HG03439 (cell line): ENCODE measurements around the gene KCNAB2.

Experiments used
- ATAC-seq: cut with Tn5 transposase; IDR thresholded peaks from one replicate; pipeline ENCODE4 v1.9.1; 2021; ENCODE audit warnings: mild to moderate bottlenecking, moderate library complexity; ENCODE audit not compliant: unreplicated experiment

Gene KCNAB2

GRCh38 chr1:6124746-6125365, 79.2 kb downstream of the KCNAB2 start:
- ATAC-seq = no peak

DNA sequence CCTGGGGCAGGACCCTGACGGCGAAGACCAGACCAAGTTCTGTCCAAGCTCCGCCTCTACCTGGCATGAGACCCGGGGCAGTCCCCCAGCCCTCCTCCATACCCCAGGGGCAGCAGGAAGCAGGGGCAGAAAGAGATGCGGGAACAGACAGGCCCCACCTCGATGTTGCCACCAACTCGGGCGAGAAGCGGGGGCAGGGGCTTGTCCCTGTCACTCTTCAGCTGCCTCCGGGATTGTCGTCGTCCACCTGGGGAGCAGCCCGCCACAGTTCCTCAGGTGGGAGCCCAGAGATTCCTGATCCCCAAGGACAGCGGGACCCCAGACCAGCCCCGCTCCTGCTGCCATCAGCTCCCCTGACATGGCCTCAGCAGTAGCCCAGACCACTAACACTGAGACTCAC, 79.7 kb downstream of the KCNAB2 start:
- no peak for ATAC-seq

- no peak for ATAC-seq
Observed at GRCh38 chr1:6126028-6126427, 80.3 kb downstream of the KCNAB2 start.

GRCh38 chr1:6126521-6127067, 80.9 kb downstream of the KCNAB2 start:
- ATAC-seq = no peak

GRCh38 chr1:6127587-6128163, 82.0 kb downstream of the KCNAB2 start:
- ATAC-seq = no peak

- no peak for ATAC-seq
Observed at GRCh38 chr1:6128276-6129081, 82.8 kb downstream of the KCNAB2 start.

- no peak for ATAC-seq
Observed at GRCh38 chr1:6129313-6129712, 83.6 kb downstream of the KCNAB2 start.

DNA sequence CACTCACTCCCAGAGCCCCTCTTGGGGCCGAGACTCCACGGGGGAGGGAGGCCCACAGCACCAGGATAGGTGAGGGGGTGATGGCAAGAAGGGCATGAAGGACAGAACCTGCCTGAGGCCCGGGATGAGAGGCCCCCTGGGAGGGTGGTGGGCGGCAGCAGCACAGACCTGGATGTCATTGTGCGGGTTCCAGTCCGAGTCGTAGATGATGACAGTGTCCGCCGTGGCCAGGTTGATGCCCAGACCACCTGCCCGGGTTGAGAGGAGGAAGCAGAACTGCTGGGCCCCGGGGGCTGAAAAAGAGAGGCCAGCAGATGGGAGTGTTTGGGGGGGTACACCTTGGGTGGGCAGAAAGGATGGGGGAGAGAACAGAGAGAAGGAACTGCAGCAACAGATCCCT, 84.3 kb downstream of the KCNAB2 start:
- no peak for ATAC-seq

- ATAC-seq = no peak
Observed at GRCh38 chr1:6130596-6130995, 84.9 kb downstream of the KCNAB2 start.

DNA sequence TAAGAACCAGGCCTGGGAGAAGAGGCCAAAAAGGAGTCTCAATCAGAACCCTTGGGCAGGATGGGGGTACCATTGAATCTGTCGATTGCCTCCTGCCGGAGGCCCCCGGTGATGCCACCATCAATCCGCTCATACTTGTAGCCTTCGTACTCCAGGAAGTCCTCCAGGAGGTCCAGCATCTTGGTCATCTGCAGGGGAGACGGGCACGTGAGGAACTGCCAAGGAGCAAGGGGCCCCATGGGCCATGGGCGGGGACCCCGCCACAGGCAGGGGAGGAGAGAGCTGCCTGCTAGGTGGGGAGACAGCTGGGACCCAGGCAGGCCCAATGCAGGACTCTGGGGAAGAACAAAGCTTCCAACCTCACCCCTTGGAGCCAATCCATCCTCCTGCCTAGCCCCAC, 85.9 kb downstream of the KCNAB2 start:
- ATAC-seq = no peak

DNA sequence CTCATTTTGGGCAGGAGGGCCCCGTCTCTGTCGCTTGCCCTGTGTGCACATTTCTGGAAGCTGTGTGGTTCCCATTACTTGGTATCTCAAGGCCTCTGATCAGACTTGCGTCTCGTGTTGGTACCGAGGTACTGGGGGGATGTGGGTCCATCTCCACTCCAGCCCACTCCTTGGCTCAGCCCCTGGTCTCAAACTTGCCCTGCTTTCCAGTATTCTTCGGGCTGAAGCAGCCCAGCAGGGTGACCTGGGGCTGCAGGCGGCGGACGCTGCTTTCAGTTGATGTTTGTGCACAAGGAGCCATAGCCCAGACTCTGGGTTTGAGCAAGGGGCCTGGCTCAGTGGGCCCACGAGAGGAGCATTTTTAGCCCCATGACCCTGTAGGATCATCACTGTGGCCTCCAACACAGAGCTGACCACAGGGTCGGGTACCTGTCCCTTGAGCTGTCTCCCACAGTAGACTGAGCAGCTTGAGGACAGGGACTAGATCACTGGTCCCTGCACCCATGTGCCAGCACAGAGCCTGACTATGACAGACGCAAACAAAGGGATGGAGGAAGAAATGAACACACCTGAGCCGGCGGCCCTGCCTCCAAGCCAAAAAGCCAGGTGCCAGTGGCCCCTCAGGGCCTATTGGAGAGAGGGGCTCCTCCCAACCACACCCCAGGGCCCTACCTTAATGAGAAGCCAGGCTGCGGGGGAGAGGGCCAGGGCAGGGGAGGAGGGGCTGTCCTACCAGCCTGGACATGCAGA, 87.6 kb downstream of the KCNAB2 start:
- ATAC-seq = no peak

DNA sequence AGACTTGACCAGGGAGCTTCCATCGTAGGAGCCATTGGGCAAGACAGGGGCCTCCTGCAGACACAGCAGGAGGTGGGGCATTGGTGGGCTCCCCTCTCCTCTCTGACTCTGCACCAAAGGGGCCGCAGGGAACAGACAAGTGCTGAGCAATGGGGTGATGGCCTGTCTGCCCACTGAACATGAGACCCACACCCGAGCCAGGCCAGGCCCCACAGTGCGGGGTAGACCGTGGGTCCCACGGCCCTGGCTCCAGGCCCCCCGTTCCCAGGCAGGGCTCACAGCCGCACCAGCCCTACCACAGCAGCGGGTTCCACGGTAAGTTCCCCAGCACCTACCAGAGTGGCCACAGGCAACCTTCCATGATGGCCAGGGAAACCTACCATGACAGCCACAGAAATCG, 88.5 kb downstream of the KCNAB2 start:
- ATAC-seq = no peak

DNA sequence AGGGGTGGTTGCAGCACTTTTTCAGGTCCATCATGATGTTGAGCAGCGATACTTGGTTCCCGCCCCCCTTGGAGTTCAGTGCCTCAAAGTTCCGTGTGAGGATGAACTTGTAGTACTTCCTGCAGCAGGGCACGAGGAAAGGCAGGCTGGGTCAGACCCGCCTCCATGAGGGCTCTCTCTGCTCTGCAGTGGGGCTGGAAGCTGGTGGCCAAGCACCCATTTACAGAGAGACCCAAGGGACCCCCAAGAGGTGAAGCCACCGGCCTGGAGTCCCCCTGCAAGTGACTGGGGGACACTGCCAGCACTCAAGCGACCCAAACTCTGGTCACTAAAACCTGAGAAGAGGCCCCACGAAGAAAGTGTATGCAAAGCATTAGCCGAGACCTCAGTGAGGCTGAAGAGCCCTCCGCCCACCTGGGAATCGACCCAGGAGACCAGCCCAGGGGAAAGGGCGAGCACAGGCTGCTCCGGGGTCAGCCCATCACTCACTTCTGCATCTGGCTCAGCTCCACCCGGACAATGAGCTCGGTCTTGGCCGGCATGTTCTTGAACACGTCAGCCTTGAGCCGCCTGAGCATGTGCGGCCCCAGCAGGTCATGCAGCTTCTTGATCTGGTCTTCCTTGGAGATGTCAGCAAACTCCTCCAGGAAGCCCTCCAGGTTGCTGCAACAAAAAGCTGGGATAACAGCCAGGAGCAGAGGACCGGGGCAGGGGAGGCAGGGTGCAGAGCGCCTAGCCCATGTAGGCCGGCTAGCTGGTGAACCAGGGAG, 89.2 kb downstream of the KCNAB2 start:
- no peak for ATAC-seq

GRCh38 chr1:6136516-6137220, 91.0 kb downstream of the KCNAB2 start:
- ATAC-seq = no peak

DNA sequence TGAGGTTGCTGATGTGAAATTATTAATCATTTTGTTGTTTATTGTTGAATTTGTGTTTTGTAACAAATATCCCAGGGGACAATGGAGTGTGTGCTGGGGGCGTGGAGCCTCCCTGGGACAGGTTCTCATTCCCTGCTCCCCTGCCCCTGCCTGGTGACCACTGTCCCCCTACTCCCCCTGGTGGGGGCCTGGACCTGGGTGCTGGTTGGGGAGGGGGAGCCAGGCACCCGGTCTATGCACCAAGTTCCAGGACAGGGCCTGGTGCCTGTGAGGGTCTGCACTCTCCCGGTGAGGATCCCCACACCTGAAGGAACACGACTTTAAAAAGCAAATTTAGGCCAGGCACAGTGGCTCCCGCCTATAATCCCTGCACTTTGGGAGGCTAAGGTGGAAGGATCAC, 92.1 kb downstream of the KCNAB2 start:
- ATAC-seq = no peak

DNA sequence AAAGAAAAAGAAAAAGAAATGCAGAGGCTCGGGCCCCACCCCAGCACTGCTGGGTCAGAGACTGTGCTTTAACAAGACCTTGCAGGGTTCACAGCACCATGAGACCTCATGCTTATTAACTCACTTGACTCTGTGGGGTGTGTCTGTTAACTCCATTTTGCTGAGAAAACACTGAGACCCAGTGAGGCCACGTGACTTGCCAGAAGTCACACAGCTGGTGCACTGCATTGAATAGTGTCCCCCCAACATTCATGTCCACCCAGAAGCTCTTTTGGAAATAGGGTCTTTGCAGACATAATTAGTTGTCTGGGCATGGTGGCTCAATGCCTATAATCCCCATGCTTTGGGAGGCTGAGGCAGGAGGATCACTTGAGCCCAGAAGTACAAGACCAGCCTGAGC, 94.7 kb downstream of the KCNAB2 start:
- ATAC-seq = no peak

GRCh38 chr1:6141592-6141991, 95.9 kb downstream of the KCNAB2 start:
- ATAC-seq = no peak

DNA sequence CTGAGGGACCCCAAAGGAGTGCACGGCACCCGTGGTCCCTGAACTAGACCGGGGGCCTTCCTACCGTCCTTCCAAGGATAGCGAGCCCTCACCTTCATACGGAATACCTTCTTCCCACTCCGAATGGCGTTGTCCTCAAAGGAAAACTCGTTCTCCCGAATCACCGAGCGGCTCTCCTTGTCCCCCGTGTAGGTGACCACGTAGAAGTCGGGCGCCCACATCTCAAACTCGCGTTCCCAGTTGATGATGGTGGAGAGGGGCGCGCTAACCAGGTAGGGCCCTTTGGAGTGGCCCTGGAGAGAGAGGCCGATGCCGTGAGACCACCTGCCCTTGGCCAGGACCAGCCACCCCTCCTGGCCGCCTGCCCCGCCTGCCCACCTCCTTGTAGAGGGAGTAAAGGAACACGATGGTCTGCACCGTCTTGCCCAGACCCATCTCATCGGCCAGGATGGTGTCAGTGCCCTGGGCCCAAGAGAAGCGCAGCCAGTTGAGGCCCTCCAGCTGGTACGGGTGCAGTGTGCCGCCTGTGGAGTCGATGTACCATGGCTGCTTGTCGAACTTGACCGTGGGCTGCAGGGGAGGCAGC, 96.4 kb downstream of the KCNAB2 start:
- ATAC-seq = no peak

DNA sequence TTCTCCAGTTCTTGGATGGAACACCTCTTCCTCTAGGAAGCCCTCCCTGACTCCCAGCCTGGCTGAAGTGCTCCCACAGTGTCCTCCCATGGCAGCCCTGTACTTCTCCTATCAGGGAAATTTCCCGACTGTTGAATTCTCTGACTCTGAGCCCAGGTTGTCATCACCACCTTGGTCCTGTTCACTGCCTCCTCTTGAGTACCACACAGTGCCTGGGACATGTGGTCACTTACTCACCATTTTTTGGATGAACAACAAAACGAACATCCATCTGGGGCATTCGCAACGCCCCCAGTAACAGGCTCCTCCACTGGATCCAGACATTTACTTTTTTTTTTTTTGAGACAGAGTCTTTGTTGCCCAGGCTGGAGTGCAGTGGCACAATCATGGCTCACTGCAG, 97.0 kb downstream of the KCNAB2 start:
- ATAC-seq = no peak

DNA sequence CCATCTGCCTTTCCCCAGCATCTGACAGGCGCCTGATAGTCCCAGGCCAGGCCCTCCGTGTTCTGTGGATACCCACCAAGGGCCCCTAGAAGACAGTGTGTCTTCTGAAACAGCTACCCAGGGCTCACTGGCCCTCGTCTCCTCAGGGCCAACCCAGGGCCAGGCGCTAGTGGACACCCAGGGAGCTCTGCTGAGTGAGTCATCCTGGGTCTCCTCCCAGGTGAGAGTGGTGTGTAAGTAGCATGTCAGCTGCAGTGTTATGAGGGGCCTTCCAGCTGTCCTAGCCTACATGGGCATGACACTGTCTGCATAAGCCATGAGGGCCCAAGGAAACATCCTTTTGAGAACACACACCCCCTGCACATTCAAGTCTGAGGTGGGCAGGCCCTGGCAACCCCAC, 97.7 kb downstream of the KCNAB2 start:
- no peak for ATAC-seq
